Measurements from ENCODE around the gene KCNT1. TPM values are rescaled to one million over a fixed set of nuclear protein-coding genes. Genes with fewer than 3 reads are reported as not detected.

Gene KCNT1
- total RNA-seq, 2 donors from 2014 or later, result under 0.01 TPM

GRCh38 chr9:135790850-135791249, 88.9 kb downstream of the KCNT1 start:
- no peaks in the 10 kb centered on the region for H3K36me3 ChIP-seq (replicated peaks in 1 of 2; ENCODE audit: insufficient read depth in 1 of 2, low read depth in 2 of 2)
- no peak for TF ChIP-seq POLR2A (IDR thresholded peaks at IDR 0.05)
- WGBS, 2 donors, result 52 to 68% methylated on average over 10 to 11 of the region's 11 CpGs
- no peak for DNase-seq
- no peak for ATAC-seq
- no peaks in the 10 kb centered on the region for H3K4me1 ChIP-seq
- H3K27ac ChIP-seq, result no peak overlapping the region
- intact Hi-C loops (cut with DNase I), result no loop called here
- H3K9me3 ChIP-seq, result no peaks in the 10 kb centered on the region
- H3K4me3 ChIP-seq, result no peak overlapping the region
- no peaks in the 10 kb centered on the region for H3K27me3 ChIP-seq

GRCh38 chr9:135791431-135792267, 89.7 kb downstream of the KCNT1 start:
- no peaks in the 10 kb centered on the region for H3K9me3 ChIP-seq
- H3K4me3 ChIP-seq, result no peak overlapping the region
- intact Hi-C loops (cut with DNase I), result no loop called here
- no peaks in the 10 kb centered on the region for H3K36me3 ChIP-seq (replicated peaks in 1 of 2; ENCODE audit: insufficient read depth in 1 of 2, low read depth in 2 of 2)
- 71 to 78% methylated on average over 21 to 35 of the region's 35 CpGs for WGBS, 2 donors
- no peaks in the 10 kb centered on the region for H3K4me1 ChIP-seq
- ATAC-seq (no peak), DNase-seq (no peak)
- TF ChIP-seq CTCF (IDR thresholded peaks at IDR 0.05), result no peak
- no peak for TF ChIP-seq POLR2A (IDR thresholded peaks at IDR 0.05)
- no peak overlapping the region for H3K27ac ChIP-seq
- no peaks in the 10 kb centered on the region for H3K27me3 ChIP-seq

DNA sequence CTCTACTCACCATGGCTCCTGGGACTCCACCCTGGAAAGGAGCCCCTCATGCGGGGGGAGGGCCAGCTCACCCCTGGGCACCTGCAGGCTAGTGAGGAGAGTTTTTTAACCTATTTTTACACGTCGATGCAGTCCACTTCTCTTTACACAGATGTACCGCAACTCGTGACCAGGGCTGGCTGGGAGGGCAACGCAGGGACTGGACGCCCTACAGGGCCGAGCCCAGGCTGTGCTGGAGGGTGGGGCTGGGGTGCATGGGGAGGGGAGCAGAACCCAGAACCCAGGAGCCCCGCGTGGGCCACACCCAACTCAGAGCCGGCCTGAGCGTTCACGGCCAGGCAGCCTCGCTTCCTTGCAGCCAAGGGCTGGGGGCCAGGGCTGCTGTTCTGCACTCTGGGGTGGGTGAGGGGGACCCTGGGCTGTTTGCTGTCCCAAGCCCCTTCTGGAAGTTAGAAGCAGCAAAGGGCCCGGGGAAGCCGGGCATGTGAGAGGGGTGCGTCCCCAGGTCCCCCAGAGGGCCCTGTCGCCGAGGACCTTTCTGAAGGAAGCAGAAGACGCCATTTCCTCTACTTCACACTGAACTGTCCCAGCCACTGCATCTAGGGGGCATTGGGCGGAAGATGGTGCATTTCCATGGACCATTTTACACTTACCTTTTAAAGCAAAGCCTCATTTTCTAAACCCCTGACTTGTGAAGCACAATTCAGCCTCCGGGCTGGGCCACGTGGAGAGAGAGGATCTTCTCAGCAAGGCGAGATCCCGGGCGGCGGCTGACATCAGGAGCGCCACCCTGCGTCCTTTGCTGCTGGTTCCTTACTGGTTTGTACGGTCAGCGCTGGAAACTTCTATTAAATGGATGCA, 90.5 kb downstream of the KCNT1 start:
- Histone ChIP-seq H3K27ac (no peak overlapping the region), H3K9me3 (no peaks in the 10 kb centered on the region), H3K4me3 (no peak overlapping the region), H3K36me3 (replicated peaks in 1 of 2; ENCODE audit: insufficient read depth in 1 of 2, low read depth in 2 of 2) (no peaks in the 10 kb centered on the region), H3K27me3 (no peaks in the 10 kb centered on the region), H3K4me1 (no peaks in the 10 kb centered on the region)
- DNase-seq (no peak), ATAC-seq (no peak)
- intact Hi-C loops (cut with DNase I), result no loop called here
- TF ChIP-seq POLR2A (IDR thresholded peaks at IDR 0.05), result no peak
- TF ChIP-seq CTCF (IDR thresholded peaks at IDR 0.05), result no peak
- 78 to 79% methylated on average over 25 to 31 of the region's 31 CpGs for WGBS, 2 donors

- no peak for DNase-seq
- H3K9me3 ChIP-seq, result no peaks in the 10 kb centered on the region
These were observed 91.5 kb downstream of the KCNT1 start for GRCh38 chr9:135793221-135794056.

More at GRCh38 chr9:135793221-135794056, 91.5 kb downstream of the KCNT1 start:
- intact Hi-C loops (cut with DNase I), result no loop called here
- H3K27me3 ChIP-seq, result no peaks in the 10 kb centered on the region
- no peak for ATAC-seq
- TF ChIP-seq CTCF (IDR thresholded peaks at IDR 0.05) (no peak), POLR2A (IDR thresholded peaks at IDR 0.05) (no peak)
- WGBS, 2 donors, result 61 to 80% methylated on average over 8 to 15 of the region's 16 CpGs
- no peaks in the 10 kb centered on the region for H3K36me3 ChIP-seq (replicated peaks in 1 of 2; ENCODE audit: insufficient read depth in 1 of 2, low read depth in 2 of 2)
- H3K27ac ChIP-seq, result no peak overlapping the region
- no peaks in the 10 kb centered on the region for H3K4me1 ChIP-seq
- H3K4me3 ChIP-seq, result no peak overlapping the region
